PC-3 (cell line): ENCODE data around the gene PRIMA1. TPM values are rescaled to one million over a fixed set of nuclear protein-coding genes. Genes with fewer than 3 reads are reported as not detected.

ENCODE experiments used
- ATAC-seq: fragments of 200-7000 bp; cut with Tn5 transposase; 2 replicates; pipeline ENCODE4 v1.9.1; 2020; ENCODE audit warnings: mild to moderate bottlenecking, moderate library complexity
- BruUV-seq: library from RNA; stranded (reverse); fragments of 400-500 nt; replicated peaks from 2 replicates; lab custom pipeline; 2021; lab: Mats Ljungman, UMichigan
- CTCF ChIA-PET: fragments of 300-600 bp; sonication (Branson Sonifier 250); formaldehyde crosslinking; loops from one replicate; lab custom pipeline; 2022; ENCODE audit warnings: antibody characterized with exemption; lab: Charles Lee
- POLR2A ChIA-PET: fragments of 300-600 bp; sonication (Branson Sonifier 250); formaldehyde crosslinking; loops from one replicate; lab custom pipeline; 2022; ENCODE audit warnings: antibody characterized with exemption; ENCODE audit not compliant: unreplicated experiment; lab: Charles Lee
- DNase-seq: peaks from one replicate; pipeline ENCODE4 v3.0.0-alpha.2; 2015
- H2AFZ ChIP-seq: fragments of 300-600 bp; sonication (generic); 2 replicates; pipeline ENCODE4 v1.6.0; 2016; ENCODE audit warnings: antibody characterized with exemption, low read length
- H3F3A ChIP-seq: fragments of 300-600 bp; sonication (generic); one replicate; pipeline ENCODE4 v1.6.0; 2017; ENCODE audit warnings: antibody characterized with exemption, low read length, control low read depth, mild to moderate bottlenecking; ENCODE audit not compliant: unreplicated experiment
- H3K27ac ChIP-seq: fragments of 300-600 bp; sonication (generic); 2 replicates; pipeline ENCODE4 v1.5.1; 2016; ENCODE audit warnings: mild to moderate bottlenecking, low read length
- H3K27me3 ChIP-seq: fragments of 300-600 bp; sonication (generic); 2 replicates; pipeline ENCODE4 v1.6.1; 2016; ENCODE audit warnings: low read length, mixed read lengths
- H3K36me3 ChIP-seq: fragments of 300-600 bp; sonication (generic); 2 replicates; pipeline ENCODE4 v1.6.1; 2016; ENCODE audit warnings: low read depth, mixed run types, low read length, mixed read lengths
- H3K4me1 ChIP-seq: fragments of 300-600 bp; sonication (generic); 2 replicates; pipeline ENCODE4 v1.5.1; 2016; ENCODE audit warnings: low read length; ENCODE audit not compliant: insufficient read depth
- H3K4me2 ChIP-seq: fragments of 300-600 bp; sonication (generic); 2 replicates; pipeline ENCODE4 v1.6.0; 2016; ENCODE audit warnings: low read length
- H3K4me3 ChIP-seq: fragments of 300-600 bp; sonication (generic); 2 replicates; pipeline ENCODE4 v1.5.1; 2016; ENCODE audit warnings: mild to moderate bottlenecking, low read length, mixed read lengths
- H3K79me2 ChIP-seq: fragments of 300-600 bp; sonication (generic); 2 replicates; pipeline ENCODE4 v1.6.1; 2017; ENCODE audit warnings: low read length, mixed read lengths
- H3K9ac ChIP-seq: fragments of 300-600 bp; sonication (generic); 2 replicates; pipeline ENCODE4 v1.6.0; 2016; ENCODE audit warnings: mild to moderate bottlenecking, low read length
- H3K9me2 ChIP-seq: fragments of 300-600 bp; sonication (generic); replicated peaks from 2 replicates; pipeline ENCODE4 v1.6.1; 2016; ENCODE audit warnings: mixed run types, low read length, mixed read lengths
- H3K9me3 ChIP-seq: fragments of 300-600 bp; sonication (generic); 2 replicates; pipeline ENCODE4 v1.6.1; 2016; ENCODE audit warnings: low read length, mixed read lengths
- H4K20me1 ChIP-seq: fragments of 300-600 bp; sonication (generic); 2 replicates; pipeline ENCODE4 v1.6.1; 2016; ENCODE audit warnings: low read length, mixed read lengths
- CTCF ChIP-seq: fragments of 300-600 bp; sonication (generic); conservative IDR thresholded peaks from 2 replicates; pipeline ENCODE4 v1.5.1; 2017; ENCODE audit warnings: antibody characterized with exemption, low read depth, mild to moderate bottlenecking, low read length
- EZH2 ChIP-seq: fragments of 300-600 bp; sonication (generic); IDR thresholded peaks from one replicate; pipeline ENCODE4 v1.6.1; 2017; ENCODE audit warnings: antibody characterized with exemption, mild to moderate bottlenecking, low read length; ENCODE audit not compliant: unreplicated experiment
- EZH2phosphoT487 ChIP-seq: fragments of 300-600 bp; sonication (generic); IDR thresholded peaks from 2 replicates; pipeline ENCODE4 v1.6.1; 2018; ENCODE audit warnings: mild to moderate bottlenecking, antibody characterized with exemption, low read length, borderline replicate concordance
- intact Hi-C: fragments of 100-400 bp; cut with micrococcal nuclease; formaldehyde crosslinking; loops from 2 replicates; pipeline ENCODE4 v1.9.0; 2023
- total RNA-seq: library from RNA; depleted of rRNA; stranded (reverse); fragments of >200 nt; gene quantifications from 2 replicates; pipeline ENCODE4 v1.2.3, GENCODE V29; 2014

Gene PRIMA1
- total RNA-seq, 1 experiment from 2014 or later, result 0.04 TPM

DNA sequence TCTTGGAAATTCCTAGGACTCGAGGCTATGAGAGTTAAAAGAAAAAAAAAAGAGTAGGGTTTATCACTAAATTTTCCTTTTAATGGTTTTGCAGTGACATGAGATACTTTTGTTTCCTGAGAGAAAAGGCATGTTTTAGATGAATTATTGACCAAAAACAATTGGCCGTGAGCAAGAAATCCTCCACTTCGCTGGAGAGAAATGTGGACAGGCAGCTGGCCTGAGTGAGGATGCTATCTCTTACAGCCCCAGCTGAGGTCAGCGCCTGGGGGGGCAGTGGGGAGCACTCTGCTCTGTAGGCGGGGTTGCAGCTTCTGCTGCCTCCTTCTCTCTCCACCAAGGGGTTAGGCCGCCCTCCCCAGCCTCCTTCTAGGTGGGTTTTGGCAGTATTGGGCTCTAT is 54.7 kb downstream of the PRIMA1 start:
- POLR2A ChIA-PET, result no interaction called here
- BruUV-seq, result no TSS peak
- Histone ChIP-seq H3K9me2 (no peaks in the 10 kb centered on the region), H3F3A (no peaks in the 10 kb centered on the region), H4K20me1 (no peaks in the 10 kb centered on the region), H3K36me3 (no peaks in the 10 kb centered on the region), H3K9ac (no peak overlapping the region), H3K9me3 (no peaks in the 10 kb centered on the region), H3K79me2 (no peaks in the 10 kb centered on the region), H3K27ac (no peak overlapping the region), H3K4me2 (no peak overlapping the region), H3K27me3 (peaks cover 35% of the 10 kb centered on the region), H3K4me3 (no peak overlapping the region), H2AFZ (no peak overlapping the region), H3K4me1 (no peaks in the 10 kb centered on the region)
- intact Hi-C loops, result no loop called here
- no peak for DNase-seq
- TF ChIP-seq CTCF (no peak), EZH2 (no peak), EZH2phosphoT487 (no peak)
- no peak for ATAC-seq
- CTCF ChIA-PET, result no interaction called here

- no peak for TF ChIP-seq EZH2
- TF ChIP-seq CTCF, result no peak
- no peak overlapping the region for H3K4me2 ChIP-seq
- no TSS peak for BruUV-seq
- H3K4me1 ChIP-seq, result no peaks in the 10 kb centered on the region
- H3F3A ChIP-seq, result no peaks in the 10 kb centered on the region
- H2AFZ ChIP-seq, result no peak overlapping the region
- H3K9me3 ChIP-seq, result no peaks in the 10 kb centered on the region
- H3K27ac ChIP-seq, result no peak overlapping the region
- H3K9me2 ChIP-seq, result no peaks in the 10 kb centered on the region
- no peaks in the 10 kb centered on the region for H3K79me2 ChIP-seq
- no peak overlapping the region for H3K9ac ChIP-seq
- ChIA-PET CTCF (no interaction called here), POLR2A (no interaction called here)
- intact Hi-C loops, result no loop called here
- H3K36me3 ChIP-seq, result no peaks in the 10 kb centered on the region
- H4K20me1 ChIP-seq, result no peaks in the 10 kb centered on the region
- H3K4me3 ChIP-seq, result no peak overlapping the region
- H3K27me3 ChIP-seq, result peaks cover 31% of the 10 kb centered on the region
- ATAC-seq, result no peak
- DNase-seq, result no peak
These were observed 55.1 kb downstream of the PRIMA1 start for GRCh38 chr14:93733231-93733630.

GRCh38 chr14:93732524-93732923 is 55.8 kb downstream of the PRIMA1 start:
- Histone ChIP-seq H3K9me3 (no peaks in the 10 kb centered on the region), H3K9ac (no peak overlapping the region), H3K4me3 (no peak overlapping the region), H4K20me1 (no peaks in the 10 kb centered on the region), H3K36me3 (no peaks in the 10 kb centered on the region), H3K4me2 (no peak overlapping the region), H3K4me1 (no peaks in the 10 kb centered on the region), H3K27ac (no peak overlapping the region), H3K9me2 (no peaks in the 10 kb centered on the region), H3K79me2 (no peaks in the 10 kb centered on the region), H3K27me3 (peaks cover 24% of the 10 kb centered on the region; the same call in 1 of the 2 replicates), H2AFZ (no peak overlapping the region), H3F3A (no peaks in the 10 kb centered on the region)
- ATAC-seq (no peak), DNase-seq (no peak)
- no peak for TF ChIP-seq CTCF
- no peak for TF ChIP-seq EZH2
- no peak for TF ChIP-seq EZH2phosphoT487
- intact Hi-C loops, result no loop called here
- POLR2A ChIA-PET, result no interaction called here
- CTCF ChIA-PET, result no interaction called here
- no TSS peak for BruUV-seq
